HG03103 (cell line): Measurements from ENCODE around the gene SPAG7.

ENCODE experiments used
- ATAC-seq: cut with Tn5 transposase; IDR thresholded peaks from one replicate; pipeline ENCODE4 v1.9.1; 2021; ENCODE audit warnings: low read depth; ENCODE audit not compliant: unreplicated experiment

Gene SPAG7

DNA sequence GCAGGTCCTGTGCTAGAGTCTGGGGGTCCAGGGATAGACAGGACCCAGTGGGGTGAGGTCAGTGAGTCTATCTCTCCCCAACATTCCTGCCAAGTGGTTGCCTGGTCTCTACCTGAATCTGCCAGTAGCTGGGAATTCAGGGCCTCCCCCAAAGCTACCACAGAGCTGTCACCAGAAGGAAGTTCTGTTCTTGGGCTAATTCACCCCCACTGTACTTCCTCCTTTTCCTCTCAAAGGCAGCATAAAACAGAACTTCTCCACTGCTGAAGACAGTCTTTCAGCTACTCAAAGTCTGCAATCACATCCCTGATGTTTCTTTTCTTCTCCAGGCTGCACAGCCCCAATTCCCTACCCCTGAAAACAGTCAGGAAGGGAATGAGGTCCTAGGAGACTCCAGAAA is 11.1 kb upstream of the SPAG7 start:
- no peak for ATAC-seq

DNA sequence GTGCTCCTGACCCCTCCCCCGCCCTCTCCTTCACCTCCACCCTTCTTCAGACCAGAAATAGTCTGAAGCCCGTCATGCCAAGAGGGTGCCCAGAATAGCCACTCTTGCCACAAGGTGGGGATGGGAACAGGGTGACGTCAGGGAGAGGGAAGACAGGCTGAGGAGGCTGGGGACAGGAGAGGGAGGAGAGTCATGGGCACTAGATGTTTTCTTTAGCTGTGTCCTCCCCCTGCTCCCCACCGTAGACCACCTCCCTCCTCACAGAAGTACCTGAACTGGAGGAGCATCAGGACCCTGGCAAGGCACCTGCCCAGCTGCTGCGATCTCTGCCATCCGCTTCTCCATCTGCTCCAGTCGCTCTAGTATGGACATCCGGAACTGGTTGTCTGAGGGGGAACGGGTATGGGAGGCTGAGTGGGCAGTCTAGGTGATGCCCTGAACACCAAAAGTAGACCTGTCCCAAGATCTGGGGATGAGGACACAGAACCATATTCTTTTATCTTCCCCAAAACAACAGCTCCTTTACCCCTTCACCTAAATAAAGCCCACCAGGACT is 6.6 kb upstream of the SPAG7 start:
- no peak for ATAC-seq

DNA sequence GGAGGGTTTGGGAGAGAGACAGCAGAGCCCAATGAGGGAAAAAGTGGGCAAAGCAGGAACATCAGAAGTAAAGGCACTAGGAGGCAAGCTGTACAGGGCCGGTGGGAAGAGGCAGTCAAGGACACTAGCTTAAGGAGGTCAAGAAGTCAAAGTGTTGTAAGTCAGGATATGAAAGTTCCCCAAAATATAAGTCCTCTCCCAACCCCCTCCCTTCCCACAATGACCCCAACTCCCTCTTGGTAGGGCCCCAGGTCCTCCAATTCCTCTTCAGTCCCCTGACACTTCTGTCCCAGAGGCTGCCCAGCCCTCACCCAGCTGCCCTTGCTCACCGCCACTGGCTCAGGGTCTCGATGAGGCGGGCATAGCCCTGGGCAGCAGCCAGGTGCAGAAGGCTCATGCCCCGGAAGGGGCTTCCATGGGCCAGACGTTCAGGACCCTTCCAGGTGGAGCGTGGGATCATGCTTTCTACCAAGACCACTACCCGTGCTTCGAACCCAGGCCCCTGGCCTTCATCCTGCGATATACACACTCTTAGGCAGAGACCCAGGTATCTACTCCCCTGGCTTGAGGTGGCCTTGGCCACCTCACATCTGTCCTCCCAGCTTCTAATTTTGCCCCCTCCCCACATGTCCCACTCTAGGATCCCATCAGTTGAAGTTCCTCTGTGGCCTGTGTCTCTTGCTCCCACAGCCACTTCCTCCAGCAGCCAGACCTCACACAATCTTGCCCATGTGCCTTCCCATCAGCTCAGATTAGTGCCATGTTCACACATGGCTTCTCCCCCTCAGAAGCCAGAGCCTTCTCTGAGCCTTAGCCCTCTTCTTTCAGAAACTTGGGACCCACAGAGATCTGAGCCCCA is 5.9 kb upstream of the SPAG7 start:
- no peak for ATAC-seq

DNA sequence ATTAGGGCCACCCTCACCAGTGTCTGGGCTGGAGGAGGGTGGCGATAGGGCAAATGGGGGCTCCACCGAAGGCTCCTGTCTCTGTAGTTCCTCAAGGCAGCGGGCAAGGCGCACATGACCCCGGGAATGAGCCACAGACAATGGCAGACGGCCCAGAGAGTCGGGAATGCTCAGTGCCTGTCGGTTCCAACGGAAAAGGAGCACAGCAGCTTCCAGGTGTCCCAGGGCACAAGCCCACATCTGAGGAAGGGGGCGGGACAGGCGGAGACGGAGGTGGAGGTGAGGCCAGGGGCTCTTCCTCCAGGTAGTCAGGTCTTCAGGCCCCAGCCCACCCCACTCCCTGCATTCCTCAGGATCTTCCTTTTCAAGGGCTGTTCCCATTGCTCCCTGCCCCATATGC is 5.1 kb upstream of the SPAG7 start:
- ATAC-seq: no peak

DNA sequence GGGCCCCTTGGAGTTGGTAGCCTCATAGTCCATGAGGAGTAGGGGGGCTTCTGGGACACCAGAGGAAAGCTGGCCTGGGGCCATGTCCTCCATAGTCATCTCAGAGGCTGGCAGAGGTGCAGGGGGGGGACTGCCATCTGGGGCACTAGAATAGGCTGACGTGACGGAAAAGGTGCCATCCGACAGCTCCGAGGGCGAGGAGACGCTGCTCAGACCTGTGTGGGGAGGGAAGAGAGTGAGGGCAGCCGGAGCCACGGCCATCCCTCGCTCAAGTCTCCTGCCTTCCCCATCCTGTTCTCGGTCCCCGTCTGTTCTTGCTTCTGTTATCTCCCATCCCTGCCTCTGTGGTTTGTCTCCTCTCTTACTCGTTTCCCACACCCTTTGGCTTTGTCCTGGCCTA is 4.7 kb upstream of the SPAG7 start:
- no peak for ATAC-seq

DNA sequence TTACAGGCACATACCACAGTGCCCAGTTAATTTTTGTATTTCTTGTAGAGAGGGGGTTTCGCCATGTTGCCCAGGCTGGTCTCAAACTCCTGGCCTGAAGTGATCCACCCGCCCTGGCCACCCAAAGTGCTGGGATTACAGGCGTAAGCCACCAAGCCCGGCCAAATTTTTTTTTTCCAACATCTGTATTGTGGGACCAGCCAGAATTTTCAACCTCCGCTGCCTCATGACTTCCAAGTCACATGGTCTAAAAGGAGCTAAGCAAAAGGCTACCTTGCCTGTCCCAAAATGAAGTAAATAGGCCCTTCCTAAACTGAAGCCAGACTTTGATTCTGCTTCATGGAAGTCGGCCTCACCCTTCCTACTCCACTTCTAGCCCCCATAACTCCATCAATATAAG is 4.2 kb upstream of the SPAG7 start:
- no peak for ATAC-seq

DNA sequence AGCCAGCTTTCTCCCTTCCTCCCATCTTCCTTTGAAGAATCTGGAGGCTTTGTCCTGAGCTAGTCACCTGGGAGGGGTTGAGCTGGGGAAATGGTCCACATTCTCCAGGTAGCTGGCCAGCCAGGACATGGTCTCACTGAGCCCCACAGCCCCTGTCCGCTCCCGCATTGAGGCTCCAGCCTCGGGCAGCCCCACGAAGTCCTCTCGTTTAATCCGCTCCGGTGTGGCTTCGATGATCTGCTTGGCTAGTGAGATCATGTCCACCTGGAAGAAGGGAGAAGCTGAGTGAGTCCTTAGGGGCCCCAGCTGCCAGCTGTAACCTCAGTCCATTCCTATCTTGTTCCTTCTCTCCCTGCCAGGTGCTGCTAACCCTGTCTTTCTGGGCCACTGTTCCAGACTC is 2.7 kb upstream of the SPAG7 start:
- ATAC-seq: no peak

DNA sequence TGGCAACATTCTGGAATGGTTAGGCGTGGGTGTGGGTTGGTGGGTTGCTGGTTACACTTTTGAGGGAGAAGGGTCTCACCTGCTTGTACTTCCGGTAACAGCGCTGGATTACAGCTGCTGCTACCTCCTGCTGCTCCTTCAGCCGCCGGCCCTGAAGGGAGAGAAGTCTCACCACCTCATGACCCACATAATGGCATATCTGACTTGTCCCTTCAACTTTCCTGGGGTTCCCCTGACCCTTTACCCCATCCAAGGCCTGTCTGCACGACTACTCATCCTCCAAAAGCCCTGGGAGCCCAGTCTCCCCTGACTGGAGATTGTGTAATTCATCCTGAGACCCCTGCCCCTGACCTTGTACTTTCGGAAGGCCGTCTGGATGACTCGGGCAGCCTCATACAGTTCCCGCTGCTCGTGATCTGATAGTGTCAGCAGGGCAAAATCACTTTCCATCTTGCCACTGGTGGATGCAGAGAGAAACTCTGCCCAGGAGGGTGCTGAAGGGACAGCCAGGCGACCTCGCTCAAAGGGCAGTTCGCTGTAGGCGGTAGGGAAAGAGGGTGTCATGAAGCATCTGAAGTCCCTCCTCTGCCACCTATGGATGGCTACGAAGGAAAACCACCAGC is 2.0 kb upstream of the SPAG7 start:
- no peak for ATAC-seq

DNA sequence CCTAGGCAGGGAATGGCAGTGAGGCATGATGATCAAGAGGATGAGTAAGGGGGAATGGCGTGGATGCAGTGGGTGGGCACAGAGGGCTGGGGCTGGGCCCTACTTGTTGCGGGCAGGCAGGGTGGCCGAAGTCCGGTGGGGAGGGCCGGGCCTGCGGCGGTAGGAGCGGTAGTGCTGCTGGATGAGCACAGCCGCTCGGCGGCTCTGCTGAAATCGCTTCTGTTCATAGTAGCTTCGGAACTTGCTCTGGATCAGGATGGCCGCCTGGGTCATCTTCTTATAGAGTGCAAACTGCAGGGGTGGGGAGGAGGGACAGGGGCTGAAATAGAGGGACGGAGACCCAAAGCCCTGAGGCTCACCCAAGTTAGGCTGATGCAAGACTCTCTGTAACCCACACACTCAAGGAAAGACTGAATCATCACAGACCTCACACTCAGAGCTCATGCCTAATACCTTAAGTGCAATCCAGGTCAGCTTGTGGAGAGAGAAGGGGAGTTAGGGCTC is 1.5 kb upstream of the SPAG7 start:
- no peak for ATAC-seq

DNA sequence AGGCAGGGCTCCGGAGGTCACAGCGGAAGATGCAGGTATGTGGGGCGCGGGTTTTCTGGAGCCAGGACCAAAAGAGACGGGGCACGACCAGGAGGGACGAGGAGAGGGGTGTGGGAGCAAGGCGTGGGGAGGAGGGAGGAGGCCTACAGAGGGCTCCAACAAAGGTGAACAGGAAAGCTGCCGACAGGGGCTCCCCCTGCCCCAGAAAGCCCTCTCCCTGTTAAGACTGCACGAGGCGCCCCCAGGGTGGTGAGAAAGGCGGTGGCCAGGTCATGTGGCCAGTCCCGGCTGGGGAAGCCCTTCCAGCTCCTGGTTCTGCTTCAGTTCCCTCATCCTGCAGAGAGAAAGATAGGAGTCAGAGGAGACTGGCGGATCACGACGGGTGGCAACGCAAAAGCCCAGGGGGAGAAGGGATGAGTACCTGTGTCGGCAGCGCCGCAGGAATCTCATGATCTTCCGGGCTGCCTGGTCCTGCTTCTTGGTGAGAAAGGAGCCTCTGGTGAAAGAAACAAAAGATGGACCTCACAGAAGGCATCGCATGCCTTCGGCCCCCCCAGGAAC is 949 bp upstream of the SPAG7 start:
- ATAC-seq: no peak

DNA sequence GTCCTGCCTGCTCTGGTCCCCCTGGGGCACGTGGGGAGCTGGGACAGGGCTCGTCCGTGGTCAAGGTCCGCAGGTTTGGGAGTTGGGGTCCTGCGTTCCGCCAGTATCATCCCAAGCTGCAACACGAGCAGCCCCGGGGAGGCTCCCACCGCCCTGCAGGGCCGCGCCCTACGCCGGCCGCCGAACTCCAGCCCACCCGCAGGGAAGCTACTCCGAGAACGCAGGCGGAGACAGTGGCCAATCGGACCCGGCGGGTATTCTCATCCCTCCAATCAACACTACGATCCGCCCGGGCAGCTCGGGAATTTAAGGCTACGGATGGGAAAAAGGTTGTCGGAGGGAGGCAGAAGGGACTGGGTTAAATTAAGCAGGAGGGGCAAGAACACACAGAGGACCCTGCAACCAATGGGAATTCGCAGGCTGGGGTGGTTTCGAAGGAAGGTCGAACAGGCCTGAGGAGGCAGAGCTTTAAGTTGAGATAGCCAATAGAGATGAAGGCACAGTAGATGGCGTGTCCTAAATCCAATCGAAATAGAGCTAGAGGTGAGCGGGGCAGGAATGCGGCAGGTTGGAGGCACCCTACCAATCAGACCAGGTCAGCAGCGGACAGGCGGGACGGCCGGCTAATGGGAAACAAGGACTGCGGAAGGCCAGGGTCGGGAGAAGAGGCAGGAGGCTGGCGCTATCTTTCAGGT is 626 bp downstream of the SPAG7 start:
- peak; percentile 73 for ATAC-seq

DNA sequence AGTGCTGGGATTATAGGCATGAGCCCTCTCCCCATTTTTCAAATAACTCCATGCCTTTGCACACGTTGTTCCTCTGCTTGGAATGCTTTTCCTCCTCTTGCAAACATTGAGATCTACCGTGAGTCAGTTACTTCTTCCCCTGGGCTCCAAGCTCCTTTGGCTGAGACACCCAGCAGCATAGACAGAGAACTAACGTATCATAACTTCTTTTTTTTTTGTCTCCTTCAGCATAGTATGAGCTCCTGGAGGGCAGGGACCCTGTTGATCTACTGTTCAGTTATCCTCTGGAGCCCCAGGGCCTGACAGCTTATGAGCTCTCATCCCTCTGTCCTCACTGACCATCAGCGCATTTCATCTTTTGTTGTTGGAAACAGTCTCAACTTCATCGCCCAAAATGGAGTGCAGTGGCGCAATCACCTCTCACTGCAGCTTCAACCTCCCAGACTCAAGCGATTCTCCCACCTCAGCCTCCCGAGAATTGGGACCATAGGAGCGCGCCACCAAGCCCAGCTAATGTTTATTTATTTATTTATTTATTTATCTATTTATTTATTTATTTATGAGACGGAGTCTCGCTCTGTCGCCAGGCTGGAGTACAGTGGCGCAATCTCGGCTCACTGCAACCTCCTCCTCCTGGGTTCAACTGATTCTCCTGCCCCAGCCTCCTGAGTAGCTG is 2.2 kb downstream of the SPAG7 start:
- ATAC-seq: no peak

DNA sequence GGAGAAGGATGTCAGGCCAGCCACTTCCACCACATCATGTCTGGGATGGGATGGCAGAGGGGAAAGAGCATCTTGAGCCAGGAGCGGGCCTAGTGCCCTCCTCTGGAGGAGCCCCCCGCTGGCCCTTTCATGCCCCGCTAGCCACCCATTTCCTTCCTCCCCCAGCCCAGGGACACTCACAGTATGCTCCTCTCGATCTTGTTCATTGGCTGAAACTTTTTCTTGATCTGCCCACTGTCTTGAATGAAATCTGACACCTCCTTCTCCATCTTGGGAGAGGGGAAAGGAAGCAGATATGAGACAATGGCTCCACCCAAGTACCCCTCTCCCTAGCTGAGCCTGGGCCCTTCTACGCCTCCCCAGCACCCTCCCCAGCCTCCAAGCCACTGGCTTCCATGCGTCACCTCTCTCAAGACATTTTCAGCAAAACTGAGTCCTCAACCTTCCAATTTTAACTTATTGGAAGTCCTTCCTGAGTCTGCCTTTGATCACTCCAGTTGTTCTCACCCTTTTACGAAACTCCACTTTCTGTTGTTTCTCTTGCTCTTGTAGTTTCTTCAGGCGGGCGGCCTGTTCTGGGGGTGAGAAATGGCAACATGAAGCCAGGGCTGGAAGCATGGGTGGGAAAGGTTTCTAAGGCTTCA is 7.2 kb downstream of the SPAG7 start:
- no peak for ATAC-seq

DNA sequence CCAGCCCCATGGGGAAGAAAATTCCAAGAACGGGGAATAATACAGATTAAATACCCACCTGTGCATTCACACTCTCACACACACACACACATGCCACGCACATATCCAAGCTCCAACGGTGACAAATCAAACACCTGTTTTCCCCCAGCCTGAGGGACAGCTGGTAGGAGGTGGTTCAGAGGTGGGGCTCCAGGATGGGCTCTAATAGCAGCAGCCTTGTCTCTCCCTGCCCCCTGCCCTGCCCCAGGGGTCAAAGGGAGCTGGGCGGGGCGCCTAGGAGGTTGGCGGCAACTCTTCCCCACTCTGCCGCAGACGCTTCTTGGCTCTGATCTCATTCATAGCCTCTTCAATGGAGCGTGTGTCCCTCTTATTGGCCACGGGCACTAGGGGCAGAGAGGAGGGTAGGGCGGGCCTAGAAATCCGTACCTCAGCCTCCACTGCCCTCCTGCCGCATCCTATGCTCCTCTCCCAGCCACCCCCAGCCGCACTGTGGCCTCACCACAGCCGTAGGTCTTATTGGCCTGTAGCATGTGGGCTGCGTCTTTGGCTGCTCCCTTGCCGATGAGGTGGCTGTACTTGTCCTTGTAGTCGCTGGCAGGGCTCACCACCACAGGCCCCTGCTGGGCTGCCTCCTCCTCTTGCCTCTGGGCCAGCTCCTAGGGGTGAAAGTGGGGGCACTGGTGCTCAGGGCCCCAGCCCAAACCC is 8.2 kb downstream of the SPAG7 start:
- no peak for ATAC-seq

DNA sequence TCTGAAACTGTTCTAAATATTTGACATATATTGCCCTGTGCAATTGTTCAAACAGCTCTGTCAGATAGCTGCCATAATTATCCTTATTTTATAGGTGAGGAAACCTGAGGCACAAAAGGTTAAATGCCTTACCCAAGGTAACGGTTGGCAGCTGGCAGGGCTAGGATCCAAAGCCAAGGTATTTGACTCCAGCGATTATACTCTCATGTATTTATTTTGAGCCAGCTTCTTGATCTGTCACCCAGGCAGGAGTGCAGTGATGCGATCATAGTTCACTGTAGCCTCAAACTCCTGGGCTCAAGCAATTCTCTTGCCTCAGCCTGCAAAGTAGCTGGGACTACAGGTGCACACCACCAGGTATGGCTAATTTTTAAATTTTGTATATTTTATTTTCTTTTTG is 9.5 kb downstream of the SPAG7 start:
- ATAC-seq: no peak

DNA sequence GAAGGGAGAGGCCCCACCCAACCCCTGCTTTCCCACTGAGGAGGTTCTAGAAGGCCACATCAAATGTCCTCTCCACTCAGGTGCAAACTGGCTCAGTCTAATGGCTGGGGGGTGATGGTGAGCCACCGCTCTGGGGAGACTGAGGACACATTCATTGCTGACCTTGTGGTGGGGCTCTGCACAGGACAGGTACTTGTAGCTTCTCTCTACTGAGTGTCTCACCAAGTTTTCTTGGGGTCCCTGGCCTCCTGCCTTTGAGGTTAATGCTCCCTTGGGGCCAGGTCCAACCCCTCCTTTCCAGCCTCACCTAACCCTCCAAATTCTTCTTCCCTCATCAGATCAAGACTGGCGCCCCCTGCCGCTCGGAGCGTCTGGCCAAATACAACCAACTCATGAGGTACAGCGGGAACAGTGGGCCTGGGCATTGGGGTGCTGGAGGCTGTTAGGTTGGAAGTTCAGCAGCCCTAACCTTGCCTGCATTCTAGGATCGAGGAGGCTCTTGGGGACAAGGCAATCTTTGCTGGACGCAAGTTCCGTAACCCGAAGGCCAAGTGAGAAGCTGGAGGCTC is 11.0 kb downstream of the SPAG7 start:
- no peak for ATAC-seq

DNA sequence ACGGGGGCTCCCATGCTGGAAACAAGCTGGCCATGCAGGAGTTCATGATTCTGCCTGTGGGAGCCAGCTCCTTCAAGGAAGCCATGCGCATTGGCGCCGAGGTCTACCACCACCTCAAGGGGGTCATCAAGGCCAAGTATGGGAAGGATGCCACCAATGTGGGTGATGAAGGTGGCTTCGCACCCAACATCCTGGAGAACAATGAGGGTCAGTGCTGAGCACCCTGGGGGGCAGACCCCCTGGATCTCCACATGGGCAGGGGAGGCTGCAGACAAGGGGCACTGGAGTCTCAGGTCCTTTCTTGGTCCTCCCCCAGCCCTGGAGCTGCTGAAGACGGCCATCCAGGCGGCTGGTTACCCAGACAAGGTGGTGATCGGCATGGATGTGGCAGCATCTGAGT is 12.5 kb downstream of the SPAG7 start:
- ATAC-seq: no peak

DNA sequence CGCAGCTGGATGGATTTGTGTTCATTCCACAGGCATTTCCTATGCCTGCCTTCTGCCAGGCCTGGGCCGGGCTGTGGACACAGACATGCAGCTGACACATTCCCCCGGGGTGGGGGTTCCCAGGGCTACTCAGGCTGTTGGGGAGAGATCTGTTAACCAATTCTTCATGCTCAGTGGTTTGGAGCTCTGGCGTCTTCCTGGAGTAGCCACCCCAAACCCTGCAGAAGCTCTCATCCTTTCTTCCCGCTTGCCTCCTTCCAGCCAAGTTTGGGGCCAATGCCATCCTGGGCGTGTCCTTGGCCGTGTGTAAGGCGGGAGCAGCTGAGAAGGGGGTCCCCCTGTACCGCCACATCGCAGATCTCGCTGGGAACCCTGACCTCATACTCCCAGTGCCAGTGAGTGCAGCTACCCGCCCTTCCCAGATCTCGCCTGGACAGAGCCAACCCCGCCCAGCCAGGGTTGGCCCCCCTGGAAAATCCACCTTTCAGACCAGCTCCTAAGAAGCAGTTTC is 14.1 kb downstream of the SPAG7 start:
- ATAC-seq: no peak

DNA sequence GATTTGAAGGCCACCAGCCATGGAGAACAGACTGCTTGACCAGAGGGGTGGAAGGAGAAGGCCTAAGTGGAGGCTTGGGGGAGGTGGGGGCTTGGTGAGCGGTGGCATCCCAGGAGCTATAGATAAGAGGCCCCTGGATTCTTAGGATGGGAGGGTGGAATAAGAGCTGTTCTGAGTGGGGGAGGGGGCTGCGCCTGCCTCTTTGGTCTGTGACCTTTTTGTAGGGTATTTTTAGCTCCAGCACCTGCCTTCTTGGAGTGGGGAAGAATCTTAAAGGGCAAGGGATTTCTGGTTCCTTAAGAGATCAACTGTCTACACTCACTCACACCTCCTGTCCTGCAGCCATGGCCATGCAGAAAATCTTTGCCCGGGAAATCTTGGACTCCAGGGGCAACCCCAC is 16.1 kb downstream of the SPAG7 start:
- no peak for ATAC-seq
